A204.1 (cell line): ENCODE measurements around the gene CLSTN2.

ENCODE experiments used
- FAIRE-seq: peaks from 2 replicates; lab custom pipeline; 2012; peaks lifted over from hg19 to GRCh38; lab: Jason Lieb, UNC

Gene CLSTN2

GRCh38 chr3:140153736-140154135 is 218.8 kb downstream of the CLSTN2 start:
- FAIRE-seq = no peak

- FAIRE-seq = no peak
These were observed 222.2 kb downstream of the CLSTN2 start for GRCh38 chr3:140157161-140157560.

- FAIRE-seq = no peak
These were observed 224.7 kb downstream of the CLSTN2 start for GRCh38 chr3:140159646-140160045.

- FAIRE-seq = no peak
These were observed 225.6 kb downstream of the CLSTN2 start for GRCh38 chr3:140160553-140160952.

GRCh38 chr3:140162551-140162950 is 227.6 kb downstream of the CLSTN2 start:
- FAIRE-seq = no peak

GRCh38 chr3:140163159-140163763 is 228.3 kb downstream of the CLSTN2 start:
- FAIRE-seq = no peak

GRCh38 chr3:140164156-140164555 is 229.2 kb downstream of the CLSTN2 start:
- no peak for FAIRE-seq

- FAIRE-seq = no peak
These were observed 230.1 kb downstream of the CLSTN2 start for GRCh38 chr3:140164922-140165590.

- no peak for FAIRE-seq
These were observed 230.8 kb downstream of the CLSTN2 start for GRCh38 chr3:140165781-140166180.

- FAIRE-seq = no peak
These were observed 232.0 kb downstream of the CLSTN2 start for GRCh38 chr3:140166861-140167599.

GRCh38 chr3:140167600-140168281 is 232.8 kb downstream of the CLSTN2 start:
- FAIRE-seq = no peak

- no peak for FAIRE-seq
These were observed 235.6 kb downstream of the CLSTN2 start for GRCh38 chr3:140170612-140171011.

- FAIRE-seq = no peak
These were observed 241.5 kb downstream of the CLSTN2 start for GRCh38 chr3:140176526-140176925.

- FAIRE-seq = no peak
These were observed 243.0 kb downstream of the CLSTN2 start for GRCh38 chr3:140177943-140178342.

GRCh38 chr3:140178482-140178881 is 243.5 kb downstream of the CLSTN2 start:
- FAIRE-seq = no peak

- FAIRE-seq = no peak
These were observed 245.6 kb downstream of the CLSTN2 start for GRCh38 chr3:140180603-140181002.

GRCh38 chr3:140185375-140185774 is 250.4 kb downstream of the CLSTN2 start:
- FAIRE-seq = no peak

GRCh38 chr3:140186421-140186920 is 251.5 kb downstream of the CLSTN2 start:
- no peak for FAIRE-seq

GRCh38 chr3:140187028-140187427 is 252.0 kb downstream of the CLSTN2 start:
- no peak for FAIRE-seq

GRCh38 chr3:140187656-140188221 is 252.8 kb downstream of the CLSTN2 start:
- no peak for FAIRE-seq

GRCh38 chr3:140188285-140188684 is 253.3 kb downstream of the CLSTN2 start:
- no peak for FAIRE-seq

GRCh38 chr3:140189267-140189666 is 254.3 kb downstream of the CLSTN2 start:
- no peak for FAIRE-seq
